Ramos (cell line): ENCODE data around the gene TES.
"Not testable (repeated sequence)": the region's sequence is repeated elsewhere in the genome, so short reads cannot be mapped to it uniquely, and the experiment has no call there.

Experiments
- in situ Hi-C: fragments of 300-500 bp; cut with MboI; formaldehyde crosslinking; loops from one replicate; pipeline ENCODE4 v1.14.3; 2022; ENCODE audit warnings: low sequenced_read_pairs; ENCODE audit not compliant: unreplicated experiment

Gene TES, protein sequence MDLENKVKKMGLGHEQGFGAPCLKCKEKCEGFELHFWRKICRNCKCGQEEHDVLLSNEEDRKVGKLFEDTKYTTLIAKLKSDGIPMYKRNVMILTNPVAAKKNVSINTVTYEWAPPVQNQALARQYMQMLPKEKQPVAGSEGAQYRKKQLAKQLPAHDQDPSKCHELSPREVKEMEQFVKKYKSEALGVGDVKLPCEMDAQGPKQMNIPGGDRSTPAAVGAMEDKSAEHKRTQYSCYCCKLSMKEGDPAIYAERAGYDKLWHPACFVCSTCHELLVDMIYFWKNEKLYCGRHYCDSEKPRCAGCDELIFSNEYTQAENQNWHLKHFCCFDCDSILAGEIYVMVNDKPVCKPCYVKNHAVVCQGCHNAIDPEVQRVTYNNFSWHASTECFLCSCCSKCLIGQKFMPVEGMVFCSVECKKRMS

DNA sequence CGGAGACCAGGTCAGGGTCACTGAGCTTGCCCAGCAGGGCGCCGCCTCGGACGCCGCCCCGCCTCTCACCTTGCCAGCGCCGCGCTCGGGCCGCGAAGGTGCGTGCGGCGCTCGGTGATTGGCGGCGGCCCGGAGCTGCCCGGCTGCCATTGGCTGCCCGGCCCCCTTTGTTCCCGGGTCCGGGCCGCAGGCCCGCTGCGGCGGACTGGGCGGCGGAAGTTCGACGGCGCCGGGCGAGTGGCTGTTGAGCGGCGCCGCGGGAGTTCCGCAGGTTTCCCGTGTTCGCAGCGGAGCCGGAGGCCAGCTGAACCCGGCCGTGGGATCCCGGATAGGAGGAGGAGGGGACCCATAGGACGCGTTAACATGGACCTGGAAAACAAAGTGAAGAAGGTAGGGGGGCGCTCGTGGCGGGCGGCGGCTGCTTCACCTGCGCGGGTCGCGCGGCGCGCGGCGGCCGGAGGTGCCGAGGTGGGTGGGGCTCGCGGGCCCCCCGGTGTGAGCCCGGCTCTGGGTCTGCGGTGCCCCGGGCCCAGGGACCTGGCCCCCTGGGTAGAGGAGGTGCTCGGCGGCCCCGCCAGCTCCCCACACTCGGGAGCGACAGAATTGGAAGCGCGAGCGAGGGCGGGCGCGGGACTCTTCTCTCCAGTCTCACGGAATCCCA lies at the start of gene TES:
TES (plus strand) TSS at position 195 of the 661 bp plus-strand sequence; CDS start at position 364, 169 bp downstream.
- in situ Hi-C loops = no loop called here

DNA sequence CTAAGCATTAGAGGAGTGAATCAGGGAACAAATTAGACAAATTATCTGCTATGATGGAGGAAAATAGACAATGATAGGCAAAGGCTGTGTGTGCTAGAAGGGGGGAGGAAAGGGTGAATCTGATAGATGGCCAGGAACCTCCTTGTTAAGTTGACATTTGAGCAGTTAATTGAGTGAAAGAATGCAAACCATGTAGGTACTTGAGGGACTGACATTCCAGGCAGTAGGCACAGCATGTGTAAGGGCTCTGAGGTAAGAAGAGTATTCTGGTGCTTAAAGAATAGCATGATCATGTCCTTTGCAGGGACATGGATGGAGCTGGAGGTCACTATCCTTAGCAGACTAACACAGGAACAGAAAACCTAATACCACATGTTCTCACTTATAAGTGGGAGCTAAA lies 48.6 kb upstream of the TES start:
- in situ Hi-C loops = no loop called here

DNA sequence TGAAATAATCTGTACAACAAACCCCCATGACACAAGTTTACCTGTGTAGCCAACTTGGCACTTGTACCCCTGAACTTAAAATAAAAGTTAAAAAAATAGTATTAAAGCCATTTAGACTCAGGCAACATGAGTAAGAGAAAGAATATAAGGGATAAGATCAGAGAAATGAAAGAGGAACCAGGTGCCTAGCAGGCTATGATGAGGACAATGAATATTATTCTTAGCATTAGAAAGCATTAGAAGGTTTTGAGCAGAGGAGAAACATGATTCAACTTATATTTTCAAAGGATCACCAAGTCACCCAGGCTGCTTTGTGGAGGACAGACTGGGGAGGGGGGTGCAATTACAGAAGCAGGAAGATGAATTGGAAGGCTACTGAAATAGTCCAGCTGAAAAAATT lies 48.1 kb upstream of the TES start:
- in situ Hi-C loops = no loop called here

DNA sequence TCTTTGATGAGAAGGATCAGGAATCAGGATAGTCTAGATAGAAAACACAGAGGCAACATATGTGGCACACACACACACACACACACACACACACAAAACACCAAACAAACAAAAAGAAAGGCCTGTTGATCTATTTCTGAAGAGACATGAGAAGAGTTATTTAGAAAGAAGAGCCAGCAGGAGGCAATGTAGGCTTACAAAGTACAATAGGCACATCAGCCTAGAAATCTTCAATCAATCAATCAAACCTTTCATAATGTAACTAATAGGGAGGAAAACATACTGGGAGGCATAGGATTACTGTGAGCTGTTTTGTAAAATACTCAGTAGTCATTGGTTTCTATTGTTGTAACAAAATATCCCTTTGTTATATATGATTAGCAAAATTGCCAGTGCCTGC lies 47.3 kb upstream of the TES start:
- in situ Hi-C loops = no loop called here

DNA sequence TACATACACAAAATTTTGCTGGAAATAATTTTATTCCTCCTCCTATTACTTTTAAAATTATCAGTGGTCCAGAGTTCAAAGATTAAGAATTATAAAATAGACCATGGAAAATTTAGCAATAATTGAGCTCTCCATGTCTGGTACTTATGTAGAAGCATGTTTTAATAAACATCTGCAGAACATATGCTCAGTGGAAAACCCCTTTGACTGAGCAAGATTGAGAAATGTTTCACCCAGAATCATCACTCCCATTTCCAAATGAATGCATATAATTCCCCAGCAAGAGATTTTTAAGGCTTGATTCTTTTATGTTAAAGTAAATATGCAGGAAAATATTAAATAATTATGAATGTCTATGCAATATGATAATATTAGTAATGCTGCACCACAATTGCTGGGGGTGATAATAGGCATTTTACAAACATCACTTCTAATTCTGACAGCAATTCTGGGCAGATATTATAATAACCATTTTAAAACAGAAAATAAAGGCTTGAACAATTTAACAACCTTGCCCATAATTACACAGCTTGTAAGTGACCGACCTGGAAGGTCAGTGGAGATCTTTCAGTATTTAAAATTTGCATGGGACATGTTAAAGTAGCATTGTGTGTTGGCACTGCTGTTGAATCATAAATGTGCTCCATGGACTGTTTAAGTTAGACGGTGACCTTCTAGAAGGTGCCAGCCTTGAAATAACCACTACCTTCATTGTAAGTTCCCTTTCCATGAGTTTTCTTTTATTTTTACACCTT lies 45.6 kb upstream of the TES start:
- in situ Hi-C loops = no loop called here

DNA sequence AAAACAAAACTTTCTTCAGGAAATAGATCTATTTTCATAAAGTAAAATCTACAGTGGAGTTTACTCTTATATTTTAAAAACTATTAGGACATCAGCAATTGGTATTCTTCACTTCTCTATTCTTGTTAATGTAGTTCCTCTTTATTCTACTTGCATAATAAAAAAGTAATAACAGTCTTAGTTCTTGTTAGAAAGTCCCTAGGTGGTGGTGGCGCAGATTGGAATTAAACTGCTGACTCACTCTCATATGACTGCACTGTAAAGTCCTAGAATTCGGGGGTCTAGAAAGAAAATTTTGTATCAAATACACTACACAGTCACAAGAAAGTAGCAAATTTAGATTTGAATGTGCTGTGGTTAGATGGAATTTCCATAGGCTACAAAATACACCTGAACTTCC lies 44.6 kb upstream of the TES start:
- in situ Hi-C loops = no loop called here

DNA sequence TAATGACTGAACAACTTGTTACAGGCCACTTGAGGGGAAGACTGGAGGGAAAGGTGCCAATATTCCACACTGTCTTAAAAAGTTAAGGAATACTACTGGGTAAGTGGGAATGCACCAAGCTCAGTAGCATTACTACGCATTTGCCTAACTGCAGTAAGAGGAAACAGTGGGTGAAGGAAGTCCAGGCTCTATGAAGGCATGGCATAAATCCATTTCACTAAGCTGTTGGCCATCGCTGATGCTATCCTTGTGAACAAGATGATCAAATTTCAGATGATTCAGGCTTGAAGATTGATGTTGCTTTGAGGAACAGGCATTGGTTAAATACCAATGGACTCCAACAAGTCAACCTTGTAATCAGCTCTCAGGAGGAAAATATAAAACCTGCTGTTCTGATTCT lies 44.2 kb upstream of the TES start:
- in situ Hi-C loops = no loop called here

DNA sequence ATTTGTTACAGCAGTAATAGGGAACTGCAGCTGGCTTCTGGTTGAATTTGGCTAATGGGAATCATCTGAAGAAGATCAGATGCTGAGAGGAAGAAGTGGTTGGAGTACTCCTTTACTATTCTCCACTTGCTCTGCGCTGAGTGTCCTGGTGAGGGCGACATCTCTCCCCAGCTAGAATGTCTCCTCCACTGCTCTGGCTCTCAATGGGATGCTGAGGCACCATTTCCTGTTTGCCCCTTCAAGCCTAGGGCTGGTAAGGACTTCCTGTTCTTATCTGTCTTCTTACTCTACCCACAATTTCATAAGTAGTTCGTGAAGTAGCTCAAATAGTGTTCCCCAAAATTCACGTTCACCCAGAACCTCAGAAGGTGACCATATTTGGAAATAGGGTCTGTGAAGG lies 43.2 kb upstream of the TES start:
- in situ Hi-C loops = no loop called here

DNA sequence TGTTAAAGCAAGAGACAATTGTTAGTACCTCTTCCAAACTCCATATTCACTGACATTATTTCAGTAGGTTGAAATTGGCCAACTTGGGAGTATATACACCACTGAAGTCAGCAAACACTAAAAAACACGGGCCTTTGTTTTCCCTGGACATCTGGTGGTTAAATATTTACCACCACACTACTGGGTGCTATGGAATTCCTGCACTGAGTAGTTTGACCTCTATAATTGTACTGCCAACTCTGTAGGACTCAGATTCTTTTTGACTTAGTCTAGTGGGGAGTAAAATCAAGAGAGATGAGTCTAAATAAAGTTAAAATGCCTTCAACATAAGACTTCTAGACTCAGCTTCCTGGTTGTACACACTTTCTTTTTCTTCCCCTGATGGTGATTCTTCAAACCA lies 41.3 kb upstream of the TES start:
- in situ Hi-C loops = no loop called here

DNA sequence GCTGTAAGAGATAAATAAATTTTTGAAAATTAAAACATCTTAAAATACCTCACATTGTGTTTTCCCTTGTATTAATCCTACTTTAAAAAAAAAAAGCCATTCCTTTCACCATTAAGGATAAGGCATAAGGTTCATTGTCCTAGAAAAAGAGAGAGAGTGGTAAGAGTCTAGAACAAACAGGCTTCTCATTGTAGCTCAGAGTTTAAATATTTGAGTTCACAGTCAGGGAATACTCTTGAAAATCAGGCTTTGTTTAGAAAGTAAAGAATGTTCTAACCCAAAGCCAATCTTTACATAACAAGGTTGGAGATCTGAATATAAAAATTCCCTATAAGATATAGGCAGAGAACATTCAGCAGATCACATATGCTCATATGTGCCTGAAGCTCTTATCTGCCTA lies 40.2 kb upstream of the TES start:
- in situ Hi-C loops = no loop called here

DNA sequence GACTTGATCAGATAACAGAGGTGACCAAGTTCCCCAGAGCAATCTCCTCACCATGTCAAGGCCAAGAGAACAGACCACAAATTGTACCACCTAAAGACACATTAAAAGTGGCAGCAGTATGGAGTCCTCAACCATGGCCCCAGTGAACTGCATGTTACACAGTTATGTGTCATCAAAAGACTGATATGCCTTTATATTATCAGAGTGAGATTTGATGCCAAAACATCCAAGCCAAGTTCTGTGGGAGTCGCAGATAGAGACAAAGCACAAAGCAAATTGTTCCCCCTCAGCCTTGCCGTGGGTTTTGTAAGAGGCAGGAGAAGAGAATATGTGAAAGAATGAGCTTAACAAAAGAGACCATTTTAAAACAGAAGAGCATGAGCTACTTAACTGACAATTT lies 39.2 kb upstream of the TES start:
- in situ Hi-C loops = no loop called here

DNA sequence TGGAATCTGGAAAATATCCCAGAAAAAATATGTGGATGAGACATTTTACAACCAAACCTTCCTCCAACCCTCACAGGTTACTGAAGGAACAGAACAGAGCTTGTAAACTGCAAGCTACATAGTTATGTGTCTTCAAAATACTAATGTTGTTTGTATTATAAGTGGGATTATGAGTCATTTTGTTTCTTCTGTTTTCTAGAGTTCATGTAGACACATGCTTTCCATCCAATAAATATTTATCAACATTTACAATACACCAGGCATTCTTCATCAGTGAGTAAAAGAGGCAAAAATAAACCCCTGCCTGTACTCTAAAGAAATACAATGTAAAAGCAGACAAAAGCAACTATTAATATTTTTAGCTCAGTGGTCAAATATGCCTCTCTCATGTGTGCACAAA lies 38.0 kb upstream of the TES start:
- in situ Hi-C loops = no loop called here

DNA sequence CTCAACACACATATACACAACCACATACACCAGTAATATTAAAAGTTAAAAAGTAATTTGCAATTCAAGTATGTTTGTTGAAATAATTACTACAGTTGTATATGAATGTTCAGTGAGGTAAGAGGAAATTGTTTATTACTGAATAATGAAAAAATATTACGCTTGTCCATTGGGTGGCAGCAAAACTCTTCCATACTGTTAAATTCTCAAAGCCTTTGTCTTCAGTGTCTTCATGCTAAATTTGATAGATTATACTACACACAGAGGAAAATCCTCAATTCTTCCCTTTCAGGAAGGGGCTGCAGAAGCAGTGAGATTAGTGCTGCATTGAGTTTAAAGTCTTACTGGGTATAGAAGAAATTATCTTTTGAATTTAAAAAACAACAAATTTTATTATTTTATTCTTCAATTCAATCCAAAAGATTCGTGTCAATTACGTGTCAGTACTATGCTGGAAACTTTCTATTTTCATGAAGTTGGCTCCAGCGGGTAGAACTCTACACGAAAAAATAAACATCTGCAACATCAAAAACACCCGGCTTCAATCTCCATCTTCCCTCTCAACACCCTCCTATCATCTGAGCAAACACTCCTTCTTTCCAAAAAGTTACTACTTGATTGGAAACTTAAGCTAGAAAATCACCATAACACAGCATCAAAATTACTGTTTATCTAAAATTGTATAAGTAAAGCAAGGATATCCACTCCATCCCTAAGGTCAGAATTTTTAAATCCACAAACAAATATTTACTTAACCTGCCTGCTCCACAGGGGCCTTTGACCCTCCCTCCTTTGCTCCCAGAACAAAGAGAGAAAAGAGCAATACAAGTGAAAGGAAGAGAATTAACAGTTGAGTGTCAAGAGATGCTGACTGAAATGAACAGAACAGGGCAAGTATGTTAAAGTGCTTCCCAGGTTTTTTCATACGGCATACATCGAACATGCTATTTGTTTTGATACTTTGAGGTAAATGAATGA lies 37.0 kb upstream of the TES start:
- in situ Hi-C loops = no loop called here

DNA sequence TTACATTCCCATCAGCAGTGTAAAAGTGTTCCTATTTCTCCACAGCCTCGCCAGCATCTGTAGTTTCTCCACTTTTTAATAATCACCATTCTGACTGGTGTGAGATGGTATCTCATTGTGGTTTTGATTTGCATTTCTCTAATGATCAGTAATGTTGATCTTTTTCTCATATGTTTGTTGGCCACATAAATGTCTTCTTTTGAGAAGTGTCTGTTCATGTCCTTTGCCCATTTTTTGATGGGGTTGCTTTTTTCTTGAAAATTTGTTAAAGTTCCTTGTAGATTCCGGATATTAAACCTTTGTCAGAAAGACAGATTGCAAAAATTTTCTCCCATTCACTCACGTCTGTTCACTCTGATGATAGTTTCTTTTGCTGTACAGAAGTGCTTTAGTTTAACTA lies 35.2 kb upstream of the TES start:
- in situ Hi-C loops = not testable (repeated sequence)

DNA sequence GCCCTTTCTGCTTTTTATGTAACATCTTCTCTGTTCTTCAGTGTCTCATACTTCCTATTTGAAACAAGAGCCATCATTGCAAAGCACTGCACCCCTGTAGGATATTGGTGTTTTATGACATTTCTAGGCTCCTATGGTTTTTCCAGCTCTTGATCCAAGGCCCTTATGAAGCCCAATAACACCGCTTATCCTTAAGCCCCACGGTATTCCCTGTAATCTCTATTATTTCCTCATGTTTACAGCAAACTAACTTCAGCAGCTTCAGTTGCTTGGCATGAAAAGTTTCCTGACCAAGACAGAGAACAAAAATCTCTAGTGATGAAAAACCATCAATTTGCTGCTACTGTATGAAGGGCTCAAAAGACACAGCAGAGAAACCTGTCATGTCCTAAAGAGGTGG lies 34.1 kb upstream of the TES start:
- in situ Hi-C loops = no loop called here

DNA sequence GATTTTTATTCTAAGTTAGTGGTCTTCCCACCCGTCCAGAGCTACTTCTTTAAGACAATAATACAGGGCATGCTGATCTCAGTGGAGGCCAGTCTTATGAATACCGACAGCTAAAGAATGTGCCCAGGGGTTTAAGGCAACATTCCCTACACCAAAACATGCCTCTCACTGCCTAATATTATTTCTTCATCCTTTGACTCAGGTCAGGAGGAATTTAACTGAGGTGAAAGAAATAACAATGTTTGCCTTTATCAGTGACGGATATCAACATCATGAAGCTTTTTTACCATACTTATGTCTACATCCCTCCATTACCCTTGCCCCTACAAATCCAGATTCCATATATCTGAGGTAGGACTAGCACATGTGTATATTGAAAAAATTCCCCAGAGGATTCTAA lies 33.3 kb upstream of the TES start:
- in situ Hi-C loops = no loop called here

DNA sequence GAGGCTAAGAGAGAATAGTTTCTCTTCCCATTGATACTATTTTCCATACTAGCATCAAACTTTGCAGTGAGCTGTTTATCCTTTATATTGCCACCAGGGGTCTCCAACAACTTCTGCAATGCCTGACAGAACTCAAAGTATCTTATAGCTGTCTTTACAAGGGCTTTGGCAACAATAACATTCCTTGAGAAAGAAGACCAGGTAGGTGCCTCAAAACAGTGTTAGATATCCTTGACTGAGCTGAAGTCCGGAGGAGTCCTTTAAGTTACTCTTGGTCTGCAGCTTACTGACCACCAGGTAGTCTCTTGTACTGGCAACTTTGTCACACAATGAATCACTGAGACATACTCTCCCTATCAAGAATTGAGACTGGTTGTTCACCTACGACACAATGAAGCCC lies 30.0 kb upstream of the TES start:
- in situ Hi-C loops = no loop called here

DNA sequence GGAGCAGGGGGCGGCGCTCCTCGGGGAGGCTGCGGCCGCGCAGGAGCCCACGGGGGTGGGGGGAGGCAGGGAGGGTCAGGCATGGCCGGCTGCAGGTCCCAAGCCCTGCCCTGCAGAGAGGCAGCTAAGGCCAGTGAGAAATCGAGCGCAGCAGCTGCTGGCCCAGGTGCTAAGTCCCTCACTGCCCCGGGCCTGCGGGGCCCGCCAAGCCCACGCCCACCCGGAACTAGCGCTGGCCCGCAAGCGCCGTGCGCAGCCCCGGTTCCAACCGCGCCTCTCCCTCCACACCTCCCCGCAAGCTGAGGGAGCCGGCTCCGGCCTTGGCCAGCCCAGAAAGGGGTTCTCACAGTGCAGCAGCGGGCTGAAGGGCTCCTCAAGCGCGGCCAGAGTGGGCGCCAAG lies 28.3 kb upstream of the TES start:
- in situ Hi-C loops = no loop called here

DNA sequence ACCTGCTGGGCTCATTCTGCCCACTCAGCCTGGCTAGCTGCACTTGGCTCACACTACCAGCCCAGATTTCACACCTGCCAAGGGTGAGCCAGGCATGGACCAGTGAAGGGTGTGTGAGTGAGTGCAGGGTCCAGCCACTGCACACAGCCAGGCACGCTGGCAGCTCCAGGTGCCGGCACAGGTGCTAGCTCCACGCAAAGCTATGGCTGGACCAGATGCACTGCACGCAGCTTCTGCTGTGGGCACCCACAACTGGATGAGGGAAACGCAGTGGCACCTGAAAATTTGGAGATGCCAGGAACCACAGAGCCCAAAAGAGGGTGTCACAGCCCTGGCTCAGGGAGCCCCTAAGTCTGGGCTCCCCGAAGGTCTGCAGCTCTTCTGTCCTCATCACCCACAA lies 24.9 kb upstream of the TES start:
- in situ Hi-C loops = no loop called here

DNA sequence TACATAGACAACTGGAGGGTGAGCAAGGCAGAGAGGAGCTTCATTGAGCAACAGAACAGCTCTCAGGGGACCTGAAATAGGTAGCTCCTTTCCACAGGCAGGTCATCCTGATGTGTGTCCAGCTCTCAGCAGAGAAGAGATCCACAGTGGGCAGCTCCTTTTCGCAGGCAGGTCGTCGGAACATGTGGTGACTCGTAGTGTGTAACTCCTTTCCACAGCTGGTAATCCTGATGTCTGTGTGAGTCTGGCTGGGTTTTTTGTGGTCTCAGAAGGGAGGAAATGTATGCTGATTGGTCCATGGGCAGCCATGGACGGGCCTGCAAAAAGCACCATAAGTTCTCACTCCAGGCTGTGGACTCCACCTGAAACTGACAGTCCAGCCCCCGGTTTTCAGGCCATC lies 24.4 kb upstream of the TES start:
- in situ Hi-C loops = no loop called here
